ENCODE data around the gene MYOZ1. TPM values are rescaled to one million over a fixed set of nuclear protein-coding genes. Genes with fewer than 3 reads are reported as not detected.

MYOZ1 gene
- polyA plus RNA-seq, 5 donors = 2.1 to 25.1 (median 3.2) TPM

- DNase-seq = no peak
These were observed 43.9 kb downstream of the MYOZ1 start for GRCh38 chr10:73597346-73597745.

GRCh38 chr10:73593812-73594211 is 47.5 kb downstream of the MYOZ1 start:
- DNase-seq = no peak

- no peak for DNase-seq
These were observed 48.2 kb downstream of the MYOZ1 start for GRCh38 chr10:73593110-73593509.

- DNase-seq = peak; percentile 52 to 57
These were observed 49.2 kb downstream of the MYOZ1 start for GRCh38 chr10:73591935-73592699.

GRCh38 chr10:73590881-73591799 is 50.1 kb downstream of the MYOZ1 start, which contains the start of gene USP54:
USP54 (minus strand) TSS chr10:73591342; CDS start chr10:73575658, 15,684 bp downstream.
- DNase-seq = peak in 1 of 2 donors; percentile 32

GRCh38 chr10:73589563-73590126 is 51.6 kb downstream of the MYOZ1 start:
- no peak for DNase-seq

GRCh38 chr10:73588656-73589055 is 52.6 kb downstream of the MYOZ1 start:
- no peak for DNase-seq

- peak; percentile 74 to 82 for DNase-seq
These were observed 54.7 kb downstream of the MYOZ1 start for GRCh38 chr10:73586583-73586984.

GRCh38 chr10:73585327-73585726 is 55.9 kb downstream of the MYOZ1 start:
- no peak for DNase-seq

- no peak for DNase-seq
These were observed 56.5 kb downstream of the MYOZ1 start for GRCh38 chr10:73584737-73585136.

GRCh38 chr10:73581918-73582317 is 59.4 kb downstream of the MYOZ1 start:
- no peak for DNase-seq

Other genes with a start within 250 kb of the MYOZ1 start
- 10 to 100 TPM; 63.9 to 76.9 (median 71.0) TPM for gene ANXA7, start 227.4 kb downstream of the MYOZ1 start, polyA plus RNA-seq (ENCODE audit: insufficient read depth in 1 of 5, insufficient read length in 5 of 5, low replicate concordance in 1 of 5)
- gene MSS51, start 207.9 kb downstream of the MYOZ1 start, polyA plus RNA-seq (ENCODE audit: insufficient read depth in 1 of 5, insufficient read length in 5 of 5, low replicate concordance in 1 of 5) = 1 to 10 TPM; 3.8 to 6.0 (median 5.3) TPM
- gene PPP3CB, start 145.4 kb downstream of the MYOZ1 start, polyA plus RNA-seq (ENCODE audit: insufficient read depth in 1 of 5, insufficient read length in 5 of 5, low replicate concordance in 1 of 5) = 10 to 100 TPM; 62.8 to 74.8 (median 67.5) TPM
- 10 to 100 TPM; 41.6 to 73.0 (median 58.2) TPM for gene USP54, start 50.1 kb downstream of the MYOZ1 start, polyA plus RNA-seq (ENCODE audit: insufficient read depth in 1 of 5, insufficient read length in 5 of 5, low replicate concordance in 1 of 5)
- 1 to 10 TPM in 2 of 5 donors, under 1 TPM in 3; 0.63 to 7.6 (median 0.94) TPM for gene SYNPO2L, start 14.6 kb upstream of the MYOZ1 start, polyA plus RNA-seq (ENCODE audit: insufficient read depth in 1 of 5, insufficient read length in 5 of 5, low replicate concordance in 1 of 5)
- 10 to 100 TPM; 19.5 to 28.3 (median 26.2) TPM for gene AGAP5, start 56.6 kb upstream of the MYOZ1 start, polyA plus RNA-seq (ENCODE audit: insufficient read depth in 1 of 5, insufficient read length in 5 of 5, low replicate concordance in 1 of 5)
- gene SEC24C, start 102.9 kb upstream of the MYOZ1 start, polyA plus RNA-seq (ENCODE audit: insufficient read depth in 1 of 5, insufficient read length in 5 of 5, low replicate concordance in 1 of 5) = 10 to 100 TPM; 57.7 to 69.1 (median 62.5) TPM
- gene CHCHD1, start 140.6 kb upstream of the MYOZ1 start, polyA plus RNA-seq (ENCODE audit: insufficient read depth in 1 of 5, insufficient read length in 5 of 5, low replicate concordance in 1 of 5) = 10 to 100 TPM; 34.7 to 48.8 (median 39.8) TPM
- gene ZSWIM8, start 144.1 kb upstream of the MYOZ1 start, polyA plus RNA-seq (ENCODE audit: insufficient read depth in 1 of 5, insufficient read length in 5 of 5, low replicate concordance in 1 of 5) = 100 to 1,000 TPM in 2 of 5 donors, 10 to 100 TPM in 3; 80.0 to 103 (median 96.9) TPM
- 10 to 100 TPM; 30.7 to 41.8 (median 34.1) TPM for gene NDST2, start 170.1 kb upstream of the MYOZ1 start, polyA plus RNA-seq (ENCODE audit: insufficient read depth in 1 of 5, insufficient read length in 5 of 5, low replicate concordance in 1 of 5)
- 10 to 100 TPM; 30.7 to 41.4 (median 34.7) TPM for gene CAMK2G, start 233.1 kb upstream of the MYOZ1 start, polyA plus RNA-seq (ENCODE audit: insufficient read depth in 1 of 5, insufficient read length in 5 of 5, low replicate concordance in 1 of 5)